Stimulated activated CD8-positive, alpha-beta memory T cell treated with anti-CD3 and anti-CD28 coated beads, Interleukin-15, amount 100 ng/mL, for 1 hour (primary cell): ENCODE data around the gene PCNT.
"Not testable (repeated sequence)": the region's sequence is repeated elsewhere in the genome, so short reads cannot be mapped to it uniquely, and the experiment has no call there.

Experiments used
- DNase-seq: peaks from one replicate; pipeline ENCODE4 v3.0.0-alpha.2; 2020; ENCODE audit warnings: low read depth

The PCNT gene

GRCh38 chr21:46357684-46358425 is 33.9 kb downstream of the PCNT start:
- no peak for DNase-seq

GRCh38 chr21:46361176-46361575 is 37.2 kb downstream of the PCNT start:
- DNase-seq: no peak

GRCh38 chr21:46361935-46362334 is 38.0 kb downstream of the PCNT start:
- DNase-seq: no peak

GRCh38 chr21:46362946-46363345 is 39.0 kb downstream of the PCNT start:
- no peak for DNase-seq

- DNase-seq: no peak
These were observed 39.7 kb downstream of the PCNT start for GRCh38 chr21:46363698-46364097.

- DNase-seq: no peak
These were observed 42.1 kb downstream of the PCNT start for GRCh38 chr21:46366091-46366490.

GRCh38 chr21:46366561-46366960 is 42.6 kb downstream of the PCNT start:
- DNase-seq: no peak

- no peak for DNase-seq
These were observed 43.0 kb downstream of the PCNT start for GRCh38 chr21:46366966-46367365.

GRCh38 chr21:46368533-46369285 is 44.8 kb downstream of the PCNT start:
- no peak for DNase-seq

- DNase-seq: no peak
These were observed 45.7 kb downstream of the PCNT start for GRCh38 chr21:46369520-46370235.

- no peak for DNase-seq
These were observed 47.5 kb downstream of the PCNT start for GRCh38 chr21:46371204-46372013.

- no peak for DNase-seq
These were observed 48.1 kb downstream of the PCNT start for GRCh38 chr21:46372014-46372485.

GRCh38 chr21:46372947-46373346 is 49.0 kb downstream of the PCNT start:
- DNase-seq: not testable (repeated sequence)

GRCh38 chr21:46374761-46375389 is 50.9 kb downstream of the PCNT start:
- no peak for DNase-seq

- DNase-seq: no peak
These were observed 51.7 kb downstream of the PCNT start for GRCh38 chr21:46375560-46376230.

- DNase-seq: no peak
These were observed 52.3 kb downstream of the PCNT start for GRCh38 chr21:46376231-46376628.

GRCh38 chr21:46376856-46377453 is 53.0 kb downstream of the PCNT start:
- no peak for DNase-seq

GRCh38 chr21:46377789-46378188 is 53.8 kb downstream of the PCNT start:
- DNase-seq: no peak

- no peak for DNase-seq
These were observed 55.1 kb downstream of the PCNT start for GRCh38 chr21:46379105-46379504.

- DNase-seq: no peak
These were observed 55.7 kb downstream of the PCNT start for GRCh38 chr21:46379691-46380090.
